Measurements from ENCODE around the gene PASK.

PASK gene

DNA sequence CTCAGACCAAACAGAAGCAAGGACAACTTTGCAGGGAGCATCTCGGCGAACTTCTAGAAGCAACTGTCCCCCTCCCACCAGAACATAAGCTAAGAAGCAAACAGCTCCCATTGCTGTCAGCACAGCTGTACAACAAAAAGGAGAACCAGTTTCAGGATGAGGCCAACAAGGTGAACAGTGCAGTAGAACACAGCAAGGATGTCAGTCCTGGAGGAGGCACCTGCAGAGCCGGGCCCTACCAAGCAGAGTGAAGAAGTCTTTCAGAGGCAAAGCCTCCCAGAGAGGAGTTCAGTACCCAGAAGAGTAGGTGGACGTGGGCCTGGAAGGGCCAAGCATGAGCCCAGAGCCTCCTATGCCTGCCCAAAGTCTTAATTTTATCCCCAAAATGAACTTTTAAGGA is 1.0 kb downstream of the PASK start:
- DNase-seq (ENCODE audit: low read depth, low spot score): no peak

DNA sequence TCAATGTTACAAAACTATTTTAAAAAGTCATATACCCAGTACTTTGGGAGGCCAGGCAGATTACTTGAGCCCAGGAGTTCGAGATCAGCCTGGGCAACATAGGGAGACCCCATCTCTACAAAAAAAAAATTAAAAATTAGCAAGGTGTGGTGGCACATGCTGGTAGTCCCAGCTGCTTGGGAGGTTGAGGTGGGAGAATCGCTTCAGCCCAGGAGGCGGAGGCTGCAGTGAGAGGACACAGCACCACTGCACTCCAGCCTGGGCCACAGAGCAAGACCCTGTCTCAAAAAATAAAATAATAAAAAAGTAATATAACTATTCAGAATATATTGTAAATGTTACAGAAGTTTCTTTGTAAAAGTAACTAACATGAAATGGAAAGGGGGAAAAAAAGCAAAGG is 1.9 kb downstream of the PASK start:
- DNase-seq (ENCODE audit: low read depth, low spot score): no peak

DNA sequence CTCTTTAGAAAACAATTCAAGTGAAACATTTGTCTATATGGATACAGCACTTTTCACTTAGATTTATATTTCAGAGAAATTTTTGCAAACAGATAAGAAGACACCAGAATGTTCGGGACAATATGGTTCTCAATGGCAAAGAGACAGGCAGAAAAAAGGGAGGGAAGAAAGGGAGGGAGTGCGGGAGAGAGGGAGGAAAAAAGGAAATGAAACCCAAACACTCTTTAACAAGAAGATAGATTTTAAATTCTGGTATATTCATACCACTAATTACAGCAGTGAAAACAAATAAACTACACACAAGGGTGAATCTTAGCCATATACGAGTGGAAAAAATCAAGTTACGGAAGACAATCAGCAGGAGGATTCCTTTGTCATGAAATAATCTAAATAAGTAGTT is 3.0 kb downstream of the PASK start:
- no peak for DNase-seq (ENCODE audit: low read depth, low spot score)

DNA sequence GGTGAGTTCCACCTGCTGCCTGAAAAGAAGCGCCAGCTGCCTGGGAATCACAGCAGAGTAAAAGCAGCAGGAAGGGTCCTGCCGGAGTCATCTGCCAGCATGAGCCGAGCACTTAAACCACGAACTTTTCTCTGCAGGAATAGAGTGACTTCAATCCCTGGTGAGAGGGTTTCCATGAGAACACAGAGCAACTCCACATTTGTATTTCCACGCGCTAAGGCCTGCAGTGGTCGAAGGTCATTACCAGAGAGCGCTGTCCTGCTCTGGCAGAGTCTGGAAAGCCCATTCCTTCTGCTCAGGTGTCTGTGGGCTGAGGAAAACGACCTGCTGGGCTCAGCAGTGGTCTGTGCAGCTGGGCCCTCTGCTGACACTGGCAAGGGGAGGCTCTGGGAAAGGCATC is 6.7 kb downstream of the PASK start:
- DNase-seq (ENCODE audit: low read depth, low spot score): no peak

DNA sequence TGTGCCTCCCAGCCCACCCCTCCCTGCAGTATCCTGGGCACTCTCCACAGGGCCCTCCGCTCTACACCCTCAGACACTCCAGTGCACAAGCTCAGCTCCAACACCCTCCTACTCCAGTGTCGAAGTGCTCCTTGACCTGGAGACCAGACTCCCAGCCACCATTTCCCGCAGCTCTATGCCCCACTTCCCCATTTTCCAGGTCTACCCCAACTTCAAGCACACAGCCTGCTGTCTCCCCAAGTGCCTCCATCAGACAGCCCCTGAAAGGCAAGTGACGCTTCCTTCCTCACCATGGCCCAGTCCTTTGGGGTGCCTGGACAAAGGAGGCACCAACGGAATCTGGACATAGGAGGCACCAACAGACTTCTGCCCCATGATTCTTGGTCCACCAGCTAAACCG is 7.2 kb downstream of the PASK start:
- DNase-seq (ENCODE audit: low read depth, low spot score): no peak

DNA sequence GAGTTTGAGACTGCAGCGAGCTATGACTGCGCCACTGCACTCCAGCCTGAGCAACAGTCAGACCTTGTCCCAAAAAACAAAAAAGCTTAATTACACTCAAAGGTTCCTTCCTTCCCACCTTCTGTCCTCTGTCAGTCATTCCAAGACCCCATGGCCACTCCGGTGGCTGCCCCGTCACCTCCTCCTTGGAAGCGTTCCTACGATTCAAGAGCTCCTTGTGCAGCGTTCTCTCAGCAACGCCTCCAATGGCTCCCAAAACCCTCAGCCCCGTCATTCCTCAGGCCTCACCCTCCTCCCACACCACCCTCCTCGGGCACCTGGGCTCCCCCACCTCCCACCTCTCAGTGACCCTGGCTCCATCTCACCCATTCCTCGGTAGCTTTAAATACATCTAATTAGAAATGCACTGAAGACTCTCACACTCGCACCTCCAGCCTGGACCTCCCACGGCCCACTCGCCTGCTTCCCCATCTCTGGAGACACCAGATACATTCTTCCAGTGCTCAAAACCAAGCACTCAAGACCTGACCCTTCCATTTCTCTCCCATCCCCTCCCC is 8.0 kb downstream of the PASK start:
- DNase-seq (ENCODE audit: low read depth, low spot score): no peak

DNA sequence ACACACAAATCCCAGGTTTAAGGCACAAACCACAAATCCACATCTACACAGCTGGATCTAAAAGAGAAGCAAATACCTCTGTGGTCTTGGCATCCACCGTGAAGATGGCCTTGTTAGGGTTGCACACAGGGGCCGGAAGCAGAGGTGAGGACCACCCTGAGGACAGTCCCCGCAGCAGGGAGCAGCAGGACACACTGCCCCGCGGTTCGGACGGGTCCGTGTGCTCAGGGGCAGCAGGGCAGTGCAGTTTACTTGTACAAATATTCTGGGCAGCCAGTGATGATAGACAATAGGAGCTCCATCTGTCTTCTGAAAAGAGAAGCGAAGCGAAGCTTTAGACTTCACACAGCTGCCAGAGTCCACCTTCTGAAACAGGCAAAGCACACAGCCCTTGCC is 8.8 kb downstream of the PASK start:
- DNase-seq (ENCODE audit: low read depth, low spot score): no peak

DNA sequence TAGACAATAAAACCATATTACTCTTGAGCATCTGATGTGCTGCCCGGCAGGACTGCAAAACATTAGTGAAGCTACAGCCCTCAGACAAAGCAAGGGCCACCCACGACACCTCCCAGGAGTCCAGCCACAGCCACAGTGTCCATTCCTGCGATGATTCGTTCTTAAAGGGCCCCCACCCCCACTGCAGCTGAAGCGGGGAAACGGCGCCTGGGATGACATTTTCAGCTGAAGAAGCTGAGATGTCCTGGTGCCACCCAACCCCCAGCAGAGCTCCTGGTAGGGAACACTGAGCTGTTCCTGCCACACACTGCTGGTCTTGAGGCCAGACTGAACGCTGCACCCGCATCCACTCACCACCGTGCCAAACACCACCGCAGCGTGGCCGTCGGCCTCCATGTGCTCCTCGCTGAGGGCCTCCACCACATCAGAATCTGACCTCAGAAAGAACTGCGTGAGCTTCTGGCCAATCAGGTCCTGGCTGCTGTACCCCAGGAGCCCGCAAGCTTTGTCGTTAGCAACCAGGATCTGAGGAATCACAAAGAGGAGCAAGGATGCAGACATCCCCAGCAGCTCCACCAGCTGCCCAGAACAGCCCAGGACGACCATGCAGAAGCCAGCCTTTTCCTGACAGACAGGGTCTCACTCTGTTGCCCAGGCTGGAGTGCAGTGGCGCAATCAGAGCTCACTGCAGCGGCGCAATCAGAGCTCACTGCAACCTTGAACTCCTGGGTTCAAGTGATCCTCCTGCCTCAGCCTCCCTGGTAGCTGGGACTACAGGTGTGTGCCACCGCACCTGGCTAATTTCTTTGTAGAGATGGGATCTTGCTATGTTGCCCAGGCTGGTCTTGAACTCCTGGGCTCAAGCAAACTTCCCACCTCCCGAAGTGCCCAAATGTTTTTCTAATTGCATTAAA is 9.5 kb downstream of the PASK start:
- no peak for DNase-seq (ENCODE audit: low read depth, low spot score)

DNA sequence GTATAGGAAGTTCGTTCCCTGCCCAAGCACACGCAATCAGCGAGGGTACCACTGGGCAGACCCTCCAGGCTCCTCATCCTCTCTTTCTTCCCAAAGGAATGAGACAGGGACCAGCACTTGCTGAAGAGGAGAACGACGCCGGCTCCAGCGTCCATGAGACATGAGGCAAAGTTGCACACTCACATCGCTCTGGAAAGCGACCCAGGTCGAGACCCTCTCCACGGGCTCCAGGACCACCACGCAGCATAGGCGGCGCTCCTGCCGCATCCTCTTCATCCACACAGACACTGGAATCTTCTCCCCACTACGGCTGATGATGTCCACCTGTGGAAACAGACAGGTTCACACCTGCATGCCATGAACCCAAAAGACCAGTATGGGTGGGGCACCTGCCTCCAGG is 10.8 kb downstream of the PASK start:
- DNase-seq (ENCODE audit: low read depth, low spot score): no peak

DNA sequence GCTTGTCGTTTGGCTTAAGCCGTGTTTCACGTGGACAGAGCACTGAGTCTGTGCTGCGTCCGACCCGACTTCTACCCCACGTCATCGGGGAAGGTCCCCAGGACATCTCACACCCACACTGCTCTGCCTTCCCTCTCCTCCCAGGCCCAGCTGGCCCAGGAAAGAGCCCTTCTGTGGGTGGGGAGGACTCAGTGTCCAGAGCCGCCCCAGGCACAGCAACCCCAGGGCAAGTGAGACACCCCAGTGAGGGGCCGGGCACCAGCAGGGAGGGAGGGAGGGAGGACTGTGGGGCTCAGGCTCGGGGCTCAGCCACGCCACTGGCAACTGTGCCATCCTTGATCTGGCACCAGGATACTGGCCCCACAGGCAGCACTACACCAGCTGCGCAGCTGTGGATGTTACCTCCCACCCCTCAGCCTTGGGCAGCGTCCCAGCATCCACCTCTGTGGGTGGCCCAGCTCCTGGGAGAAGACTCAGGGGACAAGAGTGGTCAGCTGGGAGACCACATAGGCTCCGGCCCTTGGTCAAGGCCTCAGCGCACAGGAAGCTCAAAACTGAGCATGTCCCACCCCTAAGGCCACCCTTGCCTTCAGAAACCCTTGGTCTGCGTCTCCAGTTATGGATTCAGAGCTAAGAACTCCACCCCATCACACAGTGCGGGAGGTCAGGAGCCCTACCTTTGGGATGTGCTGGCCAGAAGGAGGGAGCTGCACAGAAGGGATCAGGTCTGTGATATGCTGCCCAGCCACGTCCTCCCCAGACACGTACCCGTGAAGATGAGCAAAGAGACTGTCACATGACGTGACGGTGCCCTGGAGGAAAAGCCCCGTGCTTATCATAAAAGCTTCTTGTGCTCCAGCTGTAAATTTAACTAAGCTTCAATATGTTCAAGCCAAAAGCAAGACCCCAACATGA is 11.7 kb downstream of the PASK start:
- no peak for DNase-seq (ENCODE audit: low read depth, low spot score)

DNA sequence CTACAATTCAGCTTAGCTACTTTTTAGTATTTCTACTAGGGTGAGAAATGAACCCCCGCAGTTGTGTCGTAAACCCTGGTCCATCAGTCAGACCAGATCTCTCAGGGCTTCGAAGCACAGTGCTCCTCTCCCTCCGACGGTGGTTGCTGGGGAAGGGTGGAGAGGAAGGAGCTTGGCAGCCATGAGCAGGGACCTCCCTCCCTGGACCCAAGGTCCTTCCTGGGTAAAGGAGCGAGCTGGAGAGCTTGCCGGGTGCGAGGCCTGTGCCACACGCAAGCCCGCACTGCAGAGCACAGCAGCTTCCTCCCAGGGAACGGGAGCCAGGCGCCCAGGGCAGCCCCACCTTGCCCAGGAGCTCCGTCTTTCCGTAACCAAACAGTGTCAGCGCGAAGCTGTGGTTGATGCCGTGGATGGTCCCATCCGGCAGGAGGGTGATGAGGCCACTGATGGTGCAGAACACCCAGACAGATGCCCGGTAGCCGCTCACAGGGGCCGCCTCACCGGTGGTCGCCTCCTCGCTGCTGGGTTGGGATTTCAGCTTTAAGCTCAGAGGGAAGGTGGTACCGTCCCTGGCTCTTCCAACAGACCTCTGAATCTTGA is 12.5 kb downstream of the PASK start:
- DNase-seq (ENCODE audit: low read depth, low spot score): no peak

DNA sequence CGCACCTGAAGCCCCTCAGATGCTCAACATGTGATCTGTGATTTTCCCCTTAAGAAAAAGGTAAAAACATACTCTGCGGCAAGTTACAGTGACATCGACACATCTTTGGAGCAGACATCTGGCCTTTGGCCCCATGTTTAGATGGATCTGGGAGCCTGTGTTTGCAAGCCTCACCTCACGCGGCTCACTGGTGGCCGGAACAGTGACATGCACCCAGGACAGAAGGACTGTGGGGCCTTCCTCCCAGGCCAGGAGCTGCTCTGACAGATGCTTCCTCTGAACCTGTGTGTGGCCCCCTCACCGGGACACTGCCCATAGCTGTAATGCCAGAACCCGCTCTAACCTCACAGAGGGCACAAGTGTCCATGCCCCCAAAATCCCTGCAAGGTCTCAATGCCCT is 13.1 kb downstream of the PASK start:
- DNase-seq (ENCODE audit: low read depth, low spot score): no peak

DNA sequence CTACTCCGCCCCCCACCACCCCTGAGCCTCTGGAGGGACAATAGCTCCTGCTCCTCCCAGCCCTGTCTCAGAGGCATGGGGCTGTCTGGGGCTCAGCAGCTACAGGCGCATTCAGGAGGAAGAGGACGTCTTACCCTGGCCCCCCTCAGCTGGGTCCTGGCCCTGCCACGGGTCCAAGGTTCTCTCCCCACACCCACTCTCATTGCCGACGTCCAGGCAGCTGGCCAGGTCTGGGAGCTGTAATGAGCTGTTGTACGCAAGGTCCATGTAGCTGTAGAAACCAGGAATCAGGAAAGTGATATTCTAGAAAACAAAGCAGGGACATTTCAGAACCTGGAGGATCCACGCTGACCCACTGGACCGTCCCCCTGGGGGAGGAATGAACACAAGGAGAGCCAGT is 13.5 kb downstream of the PASK start:
- DNase-seq (ENCODE audit: low read depth, low spot score): no peak

DNA sequence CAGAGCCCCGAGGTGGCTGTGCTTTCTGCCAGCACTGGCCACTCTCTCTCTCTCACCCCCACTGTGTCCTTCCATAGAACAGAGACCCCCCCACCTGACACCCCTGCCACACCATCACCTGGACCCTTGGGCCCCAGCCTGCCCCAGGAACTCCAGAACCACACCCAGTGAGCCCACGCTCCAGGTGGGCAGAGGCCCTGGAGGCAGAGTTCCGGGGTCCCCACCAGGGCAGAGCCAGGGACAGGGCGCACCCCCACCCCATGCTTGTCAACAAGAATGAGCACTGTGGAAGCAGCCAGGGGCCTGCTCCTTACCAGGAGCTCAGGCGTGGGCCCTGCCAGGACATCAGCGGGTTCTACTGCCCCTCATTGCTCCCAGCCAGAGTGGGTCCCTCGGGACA is 14.6 kb downstream of the PASK start:
- DNase-seq (ENCODE audit: low read depth, low spot score): no peak

DNA sequence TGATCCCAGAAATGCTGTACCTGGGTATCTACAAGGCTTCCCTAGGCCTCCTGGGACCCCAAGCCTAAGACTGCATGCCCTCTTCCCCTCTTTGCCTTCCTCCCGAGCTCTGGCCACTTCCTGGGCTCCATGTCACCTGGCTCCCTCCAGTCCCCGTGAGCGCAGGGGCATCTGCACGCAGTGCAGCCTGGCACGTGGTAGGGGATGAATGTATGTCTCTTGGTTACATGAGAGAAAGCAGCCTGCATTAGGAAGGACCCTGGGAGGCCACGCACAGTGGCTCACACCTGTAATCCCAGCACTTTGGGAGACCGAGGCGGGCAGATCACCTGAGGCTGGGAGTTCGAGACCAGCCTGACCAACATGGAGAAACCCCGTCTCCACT is 15.8 kb downstream of the PASK start:
- DNase-seq (ENCODE audit: low read depth, low spot score): no peak

DNA sequence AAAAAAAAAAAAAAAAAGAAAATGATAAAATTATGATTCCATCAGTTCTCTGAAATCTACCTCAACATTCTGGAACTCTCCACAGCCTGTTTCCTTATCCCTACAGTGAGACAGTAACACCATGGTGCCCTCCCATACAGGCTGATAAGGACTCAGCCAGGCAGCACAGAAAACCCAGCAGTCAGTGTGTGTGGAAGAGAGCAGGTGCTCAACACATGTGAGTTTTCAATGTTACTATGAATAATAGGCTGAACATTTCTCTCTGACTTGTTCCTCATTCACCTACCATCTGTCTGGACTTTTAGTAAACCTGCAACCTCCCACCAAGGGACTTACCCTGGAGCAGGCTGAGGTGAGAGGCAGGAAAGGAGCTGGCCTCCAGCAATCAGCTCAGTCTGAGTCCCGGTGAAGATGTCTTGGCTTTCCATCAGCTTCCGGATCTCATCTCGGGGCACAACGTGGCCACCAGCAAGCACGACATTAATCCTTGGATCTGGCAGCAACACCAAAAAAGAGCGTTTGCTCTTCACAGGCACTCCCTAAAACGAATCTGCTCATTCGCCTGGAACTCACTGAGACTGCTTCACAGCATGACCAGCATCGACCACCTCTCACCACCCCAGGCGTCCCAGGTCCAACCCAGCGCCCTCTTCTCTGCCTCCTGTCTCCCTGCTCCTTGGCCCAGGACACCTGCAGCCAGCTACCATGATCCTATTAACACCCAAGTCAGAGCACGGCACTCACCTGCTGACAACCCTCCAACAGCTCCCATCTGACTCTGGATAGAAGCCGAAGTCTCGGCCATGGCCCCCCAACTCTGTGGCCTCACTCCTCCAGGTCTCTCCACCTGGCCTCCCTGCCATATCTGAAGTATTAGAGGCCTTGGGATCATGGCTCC is 16.5 kb downstream of the PASK start:
- no peak for DNase-seq (ENCODE audit: low read depth, low spot score)

DNA sequence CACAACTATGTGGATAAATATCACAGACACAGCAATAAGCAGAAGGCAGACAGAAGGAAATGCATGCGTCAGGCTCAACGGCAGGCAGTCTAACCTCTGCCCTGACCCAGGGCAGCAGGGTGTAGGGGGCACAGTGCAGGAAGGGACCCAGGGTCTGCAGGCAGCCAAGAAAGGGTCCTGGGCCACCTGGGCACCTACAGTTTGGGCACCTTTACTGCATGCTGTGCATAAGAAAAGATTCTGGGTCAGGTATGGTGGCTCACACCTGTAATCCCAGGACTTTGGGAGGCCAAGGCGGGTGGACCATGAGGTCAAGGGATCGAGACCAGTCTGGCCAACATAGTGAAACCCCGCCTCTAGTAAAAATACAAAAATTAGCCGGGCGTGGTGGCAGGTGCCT is 17.7 kb downstream of the PASK start:
- DNase-seq (ENCODE audit: low read depth, low spot score): no peak

DNA sequence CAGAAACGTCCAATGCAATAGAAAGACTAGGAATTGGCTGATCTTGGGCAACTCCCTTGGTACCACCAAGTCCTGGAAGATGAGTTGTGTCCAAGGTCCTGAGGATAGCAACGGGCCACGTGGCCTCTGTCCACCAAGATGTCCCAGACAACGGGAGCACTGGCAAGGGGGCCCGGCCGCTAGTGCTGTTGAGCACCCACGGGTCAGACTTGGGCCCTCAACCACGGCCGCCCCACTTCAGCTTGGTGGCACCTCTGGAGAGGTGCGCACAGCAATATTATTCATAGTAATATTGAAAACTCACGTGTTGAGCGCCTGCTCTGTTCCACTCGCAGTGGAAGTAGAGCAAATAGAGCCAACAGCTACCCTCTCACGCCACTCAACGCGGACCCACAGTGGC is 19.0 kb downstream of the PASK start:
- DNase-seq (ENCODE audit: low read depth, low spot score): no peak

DNA sequence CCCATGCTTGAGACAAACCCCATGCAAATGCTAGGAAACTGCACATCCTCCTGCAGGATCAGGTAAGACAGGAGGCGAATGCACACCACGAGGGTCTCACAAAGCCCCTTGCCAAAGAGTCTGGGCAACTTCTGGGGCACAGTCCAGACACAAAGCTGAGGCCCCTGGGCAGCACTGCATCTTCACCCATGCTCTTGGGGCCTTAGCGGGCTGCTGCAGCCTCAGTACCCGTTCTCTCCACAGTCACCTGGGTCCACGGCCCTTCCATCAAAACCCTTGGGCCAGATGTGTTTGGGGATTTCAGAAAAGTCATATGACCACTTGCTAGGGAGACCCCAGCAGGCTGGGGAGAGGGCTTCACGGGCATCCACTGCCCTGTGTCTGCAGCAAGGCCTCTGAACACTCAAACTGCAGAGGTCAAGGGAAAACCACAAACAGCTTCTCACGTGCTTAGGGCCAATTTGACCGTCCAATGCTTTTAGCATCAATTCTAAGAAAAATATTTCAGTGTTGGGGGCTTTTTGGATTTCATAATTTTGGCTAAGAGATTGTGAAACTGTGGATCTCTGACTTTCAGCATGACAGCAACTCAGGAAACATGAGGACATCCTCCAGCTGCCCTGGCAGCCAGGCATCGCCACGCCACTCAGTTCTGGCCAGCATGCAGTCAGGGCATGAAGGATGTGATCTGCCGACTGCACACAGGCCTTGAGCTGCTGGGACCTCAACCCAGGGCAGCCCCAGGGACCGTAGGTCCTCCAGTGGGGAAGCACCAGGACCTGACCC is 20.0 kb downstream of the PASK start:
- DNase-seq (ENCODE audit: low read depth, low spot score): no peak

DNA sequence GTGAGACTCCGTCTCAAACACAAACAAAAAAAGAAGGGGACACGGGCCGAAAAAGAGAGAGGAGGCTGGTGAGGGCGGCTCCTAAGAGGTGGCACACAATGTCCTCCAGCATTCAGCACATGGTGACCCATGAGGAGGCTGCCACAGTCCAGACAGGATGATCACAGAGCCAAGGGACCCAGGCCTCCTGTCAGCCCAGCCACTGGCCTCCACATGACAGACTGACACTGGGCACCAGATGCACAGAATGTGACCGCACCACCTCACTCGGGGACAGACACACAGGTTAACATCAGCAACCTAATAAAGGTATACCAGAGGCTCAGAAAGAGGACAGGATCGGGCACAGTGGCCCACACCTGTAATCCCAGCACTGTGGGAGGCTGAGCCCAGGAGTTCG is 21.0 kb downstream of the PASK start:
- DNase-seq (ENCODE audit: low read depth, low spot score): no peak
